Prostate gland (tissue), 2 donors: ENCODE measurements around the gene DMD.

Experiments used
- POLR2AphosphoS5 ChIP-seq: sonication (generic); formaldehyde crosslinking; IDR thresholded peaks from one replicate; pipeline ENCODE4 v1.6.1; 2017; ENCODE audit warnings: antibody characterized with exemption
- TF ChIP-seq, protein P1 (sequence below), 4 experiments: fragments of 200-600 bp in 2 of 4; fragments of 450-650 bp in 2 of 4; sonication (generic) in 2 of 4; IDR thresholded peaks; 1 replicate in 3 of 4; 2 replicates in 1 of 4; pipeline ENCODE4 v1.5.1; 2016 to 2019; ENCODE audit warnings: antibody characterized with exemption in 4 of 4, mild to moderate bottlenecking in 2 of 4, moderate library complexity in 2 of 4

- no peak for TF ChIP-seq POLR2AphosphoS5
- TF ChIP-seq, protein P1, sequence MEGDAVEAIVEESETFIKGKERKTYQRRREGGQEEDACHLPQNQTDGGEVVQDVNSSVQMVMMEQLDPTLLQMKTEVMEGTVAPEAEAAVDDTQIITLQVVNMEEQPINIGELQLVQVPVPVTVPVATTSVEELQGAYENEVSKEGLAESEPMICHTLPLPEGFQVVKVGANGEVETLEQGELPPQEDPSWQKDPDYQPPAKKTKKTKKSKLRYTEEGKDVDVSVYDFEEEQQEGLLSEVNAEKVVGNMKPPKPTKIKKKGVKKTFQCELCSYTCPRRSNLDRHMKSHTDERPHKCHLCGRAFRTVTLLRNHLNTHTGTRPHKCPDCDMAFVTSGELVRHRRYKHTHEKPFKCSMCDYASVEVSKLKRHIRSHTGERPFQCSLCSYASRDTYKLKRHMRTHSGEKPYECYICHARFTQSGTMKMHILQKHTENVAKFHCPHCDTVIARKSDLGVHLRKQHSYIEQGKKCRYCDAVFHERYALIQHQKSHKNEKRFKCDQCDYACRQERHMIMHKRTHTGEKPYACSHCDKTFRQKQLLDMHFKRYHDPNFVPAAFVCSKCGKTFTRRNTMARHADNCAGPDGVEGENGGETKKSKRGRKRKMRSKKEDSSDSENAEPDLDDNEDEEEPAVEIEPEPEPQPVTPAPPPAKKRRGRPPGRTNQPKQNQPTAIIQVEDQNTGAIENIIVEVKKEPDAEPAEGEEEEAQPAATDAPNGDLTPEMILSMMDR (IDR thresholded peaks at IDR 0.05) = no peak
Observed at GRCh38 chrX:31837445-31838049, 1373.8 kb downstream of the DMD start.
